Type B pancreatic cell (in vitro differentiated cells): ENCODE data around the gene KRT36. TPM values are rescaled to one million over a fixed set of nuclear protein-coding genes. Genes with fewer than 3 reads are reported as not detected.

ENCODE experiments used
- DNase-seq: peaks from one replicate; pipeline ENCODE4 v3.0.0; 2021; ENCODE audit warnings: mixed read lengths; ENCODE audit not compliant: unreplicated experiment; ENCODE audit errors: extremely low spot score
- H3K27ac Mint-ChIP-seq: 2 replicates; pipeline ENCODE4 v1.8.0; 2021; ENCODE audit warnings: mild to moderate bottlenecking, mixed read lengths
- H3K27me3 Mint-ChIP-seq: 2 replicates; pipeline ENCODE4 v1.8.0; 2021; ENCODE audit warnings: mixed read lengths
- H3K36me3 Mint-ChIP-seq: 2 replicates; pipeline ENCODE4 v1.8.0; 2021; ENCODE audit warnings: mixed read lengths
- H3K4me1 Mint-ChIP-seq: one replicate; pipeline ENCODE4 v1.8.0; 2021; ENCODE audit warnings: mixed read lengths; ENCODE audit not compliant: unreplicated experiment
- H3K4me3 Mint-ChIP-seq: 2 replicates; pipeline ENCODE4 v1.8.0; 2021; ENCODE audit warnings: mild to moderate bottlenecking, mixed read lengths
- H3K9me3 Mint-ChIP-seq: 2 replicates; pipeline ENCODE4 v1.8.0; 2021; ENCODE audit warnings: mixed read lengths
- total RNA-seq: library from RNA; stranded (reverse); gene quantifications from 2 replicates; pipeline ENCODE4 v1.2.1, GENCODE V29; 2021; ENCODE audit warnings: low replicate concordance
- TF ChIP-seq, protein P1 (sequence below): fragments of 200-600 bp; sonication (generic); conservative IDR thresholded peaks from 2 replicates; pipeline ENCODE4 v1.5.0; 2021; ENCODE audit warnings: antibody characterized with exemption, mild to moderate bottlenecking

Gene KRT36
- total RNA-seq, 1 donor from 2014 or later = 0.17 TPM

DNA sequence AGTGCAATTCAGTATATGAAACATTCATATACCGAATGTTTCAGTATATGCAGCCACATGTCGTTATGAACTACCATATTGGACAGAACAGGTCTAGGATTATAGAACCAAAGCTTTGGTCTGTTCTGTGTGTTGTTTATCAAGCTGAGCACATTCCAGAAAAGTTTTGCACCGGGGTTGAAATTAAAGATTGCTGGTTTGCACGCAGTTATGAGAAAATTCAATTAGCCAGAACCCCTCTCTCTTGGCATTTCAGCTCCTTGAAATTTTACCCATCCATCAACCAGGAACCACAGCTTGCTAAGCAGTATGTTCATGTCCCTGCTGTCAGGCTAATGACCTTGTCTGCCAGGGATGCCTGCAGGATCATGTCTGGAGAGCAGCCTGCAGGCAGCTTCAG is 32.0 kb downstream of the KRT36 start:
- TF ChIP-seq, protein P1, sequence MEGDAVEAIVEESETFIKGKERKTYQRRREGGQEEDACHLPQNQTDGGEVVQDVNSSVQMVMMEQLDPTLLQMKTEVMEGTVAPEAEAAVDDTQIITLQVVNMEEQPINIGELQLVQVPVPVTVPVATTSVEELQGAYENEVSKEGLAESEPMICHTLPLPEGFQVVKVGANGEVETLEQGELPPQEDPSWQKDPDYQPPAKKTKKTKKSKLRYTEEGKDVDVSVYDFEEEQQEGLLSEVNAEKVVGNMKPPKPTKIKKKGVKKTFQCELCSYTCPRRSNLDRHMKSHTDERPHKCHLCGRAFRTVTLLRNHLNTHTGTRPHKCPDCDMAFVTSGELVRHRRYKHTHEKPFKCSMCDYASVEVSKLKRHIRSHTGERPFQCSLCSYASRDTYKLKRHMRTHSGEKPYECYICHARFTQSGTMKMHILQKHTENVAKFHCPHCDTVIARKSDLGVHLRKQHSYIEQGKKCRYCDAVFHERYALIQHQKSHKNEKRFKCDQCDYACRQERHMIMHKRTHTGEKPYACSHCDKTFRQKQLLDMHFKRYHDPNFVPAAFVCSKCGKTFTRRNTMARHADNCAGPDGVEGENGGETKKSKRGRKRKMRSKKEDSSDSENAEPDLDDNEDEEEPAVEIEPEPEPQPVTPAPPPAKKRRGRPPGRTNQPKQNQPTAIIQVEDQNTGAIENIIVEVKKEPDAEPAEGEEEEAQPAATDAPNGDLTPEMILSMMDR = no peak
- Mint-ChIP-seq H3K4me3 (no peak overlapping the region), H3K36me3 (no peaks in the 10 kb centered on the region), H3K9me3 (no peaks in the 10 kb centered on the region), H3K4me1 (peaks cover 3% of the 10 kb centered on the region), H3K27ac (peak overlapping the region; percentile 26), H3K27me3 (peaks cover 4% of the 10 kb centered on the region)
- DNase-seq = no peak

DNA sequence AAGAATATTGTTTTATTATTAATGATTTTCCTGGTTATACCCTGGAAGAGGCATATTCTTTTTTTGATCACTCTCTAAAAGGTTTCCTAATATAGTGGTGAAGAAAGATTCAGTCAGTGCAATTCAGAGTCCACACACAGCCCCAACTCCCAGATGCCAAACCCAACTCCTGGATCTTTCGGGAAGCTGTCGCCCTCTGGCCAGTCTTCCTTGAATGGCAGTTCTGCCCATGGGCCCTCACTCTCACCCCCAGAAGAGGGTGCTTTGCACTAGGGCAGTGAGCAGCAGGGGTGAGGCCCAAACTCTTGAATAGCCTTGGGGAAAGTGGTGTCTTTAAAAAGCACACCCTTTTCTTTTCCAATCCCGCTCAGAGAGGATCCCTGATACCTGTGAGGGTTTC is 33.5 kb downstream of the KRT36 start:
- H3K27me3 Mint-ChIP-seq = peaks cover 6% of the 10 kb centered on the region
- H3K27ac Mint-ChIP-seq = no peak overlapping the region
- TF ChIP-seq, protein P1 = no peak
- no peak overlapping the region for H3K4me3 Mint-ChIP-seq
- peaks cover 3% of the 10 kb centered on the region for H3K4me1 Mint-ChIP-seq
- DNase-seq = no peak
- peaks cover 3% of the 10 kb centered on the region for H3K9me3 Mint-ChIP-seq
- H3K36me3 Mint-ChIP-seq = no peaks in the 10 kb centered on the region

DNA sequence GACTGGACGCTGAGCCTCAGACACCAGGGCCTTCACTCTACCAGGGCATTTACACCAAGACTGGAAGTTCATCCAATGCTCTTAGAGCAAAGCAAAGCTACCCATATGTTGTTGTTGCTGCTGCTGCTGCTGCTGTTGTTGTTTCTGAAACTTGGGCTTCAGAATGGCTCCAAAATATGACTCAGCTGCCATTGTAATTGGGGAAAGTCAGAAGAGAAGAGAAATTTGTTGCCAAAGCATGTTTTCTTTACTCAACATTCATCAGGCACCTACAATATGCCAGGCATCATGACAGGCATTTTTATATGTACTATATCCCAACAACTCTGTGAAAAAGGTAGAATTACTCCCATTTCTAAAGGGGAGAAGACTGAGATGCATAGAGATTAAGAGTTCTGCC is 34.5 kb downstream of the KRT36 start:
- H3K9me3 Mint-ChIP-seq = peaks cover 7% of the 10 kb centered on the region
- peaks cover under 1% of the 10 kb centered on the region for H3K4me1 Mint-ChIP-seq
- DNase-seq = no peak
- TF ChIP-seq, protein P1 = no peak
- H3K27me3 Mint-ChIP-seq = peaks cover 8% of the 10 kb centered on the region
- H3K4me3 Mint-ChIP-seq = no peak overlapping the region
- H3K27ac Mint-ChIP-seq = no peak overlapping the region
- H3K36me3 Mint-ChIP-seq = no peaks in the 10 kb centered on the region

DNA sequence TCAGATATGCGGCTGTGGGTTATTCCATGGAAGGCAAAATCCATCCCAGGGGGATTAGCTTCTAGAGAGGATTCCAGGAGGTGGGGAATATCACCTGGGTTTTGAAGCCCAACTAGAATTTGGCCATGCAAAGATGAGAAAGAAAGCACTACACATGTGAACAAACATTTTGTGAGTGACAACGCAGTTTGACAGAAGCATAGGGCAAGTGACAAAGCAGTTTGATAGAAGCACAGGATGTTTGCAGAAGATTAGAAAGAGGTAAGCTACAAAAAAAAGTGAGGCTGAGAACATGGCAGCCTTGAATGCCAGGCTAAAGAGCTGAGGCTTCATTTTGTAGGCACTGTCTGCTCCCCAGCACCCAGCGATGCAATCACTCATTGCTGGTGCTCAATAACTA is 36.6 kb downstream of the KRT36 start:
- no peak for DNase-seq
- Mint-ChIP-seq H3K36me3 (no peaks in the 10 kb centered on the region), H3K4me1 (no peaks in the 10 kb centered on the region), H3K4me3 (no peak overlapping the region), H3K27ac (no peak overlapping the region), H3K27me3 (peaks cover 8% of the 10 kb centered on the region), H3K9me3 (peaks cover 7% of the 10 kb centered on the region)
- TF ChIP-seq, protein P1 = no peak

DNA sequence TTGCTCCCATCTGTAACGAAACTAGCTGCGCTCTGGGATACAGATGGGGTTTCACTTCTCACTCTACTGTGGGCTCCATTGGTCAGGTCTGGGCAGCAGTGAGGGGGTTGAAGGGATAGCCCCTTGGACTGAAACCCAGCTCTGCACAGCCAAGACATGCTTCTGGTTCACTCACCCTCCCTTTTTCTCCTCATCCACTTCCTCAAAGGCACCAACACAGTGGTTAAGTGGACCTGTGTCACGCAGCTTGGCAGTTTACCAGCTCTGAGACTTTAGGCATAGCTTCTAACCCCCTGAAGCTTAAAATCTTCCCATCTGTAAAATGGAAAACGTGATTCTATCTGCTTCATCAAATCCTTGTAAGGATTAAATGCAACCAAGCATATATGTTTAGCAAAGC is 37.4 kb downstream of the KRT36 start:
- H3K9me3 Mint-ChIP-seq = peaks cover 7% of the 10 kb centered on the region
- no peak overlapping the region for H3K4me3 Mint-ChIP-seq
- H3K36me3 Mint-ChIP-seq = no peaks in the 10 kb centered on the region
- H3K27ac Mint-ChIP-seq = no peak overlapping the region
- TF ChIP-seq, protein P1 = no peak
- DNase-seq = no peak
- H3K27me3 Mint-ChIP-seq = peaks cover 8% of the 10 kb centered on the region
- H3K4me1 Mint-ChIP-seq = no peaks in the 10 kb centered on the region

DNA sequence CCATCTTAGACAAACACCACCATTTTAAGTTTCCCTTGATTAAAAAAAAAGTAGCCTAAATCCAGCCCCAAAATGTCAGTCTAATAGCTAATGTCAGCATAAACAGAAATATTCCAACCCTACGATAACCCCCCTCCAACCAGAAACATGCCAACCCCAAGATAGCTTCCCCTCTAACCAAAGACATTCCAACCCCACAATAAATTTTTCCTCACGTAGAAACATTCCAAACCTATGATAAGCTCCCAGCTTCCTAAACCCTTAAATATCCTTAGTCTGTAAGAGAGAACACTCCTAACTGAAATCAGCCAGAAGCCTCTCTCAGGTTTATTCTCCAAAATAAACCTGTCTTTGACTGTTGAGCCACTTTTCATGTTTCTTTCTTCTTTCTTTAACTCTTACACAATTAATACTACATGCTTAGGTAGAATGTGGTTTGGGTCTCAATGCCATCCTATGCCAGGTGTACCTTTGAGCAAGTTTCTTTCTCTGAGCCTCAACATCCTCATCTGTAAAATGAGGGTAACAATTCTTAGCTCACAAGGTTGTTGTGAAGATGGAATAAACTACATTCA is 38.5 kb downstream of the KRT36 start:
- Mint-ChIP-seq H3K36me3 (no peaks in the 10 kb centered on the region), H3K9me3 (peaks cover 7% of the 10 kb centered on the region), H3K27me3 (peaks cover 8% of the 10 kb centered on the region), H3K4me1 (no peaks in the 10 kb centered on the region), H3K4me3 (no peak overlapping the region), H3K27ac (no peak overlapping the region)
- TF ChIP-seq, protein P1 = no peak
- no peak for DNase-seq
